Neutrophil (primary cell): Measurements from ENCODE around the gene CDH8.

Source experiments
- H3K27ac ChIP-seq: fragments of 200-600 bp; sonication (generic); 2 replicates; pipeline ENCODE4 v1.5.1; 2016; ENCODE audit warnings: mild to moderate bottlenecking, moderate library complexity
- H3K27me3 ChIP-seq: fragments of 200-600 bp; sonication (generic); 2 replicates; pipeline ENCODE4 v1.6.0; 2016; ENCODE audit warnings: mild to moderate bottlenecking
- H3K36me3 ChIP-seq: fragments of 200-600 bp; sonication (generic); 2 replicates; pipeline ENCODE4 v1.5.1; 2017
- H3K4me1 ChIP-seq, 2 experiments: fragments of 200-600 bp in 1 of 2; sonication (generic) in 1 of 2; 1 replicate in 1 of 2; 2 replicates in 1 of 2; pipeline versions ENCODE4 v1.5.1 to v1.6.1; 2013 to 2016; ENCODE audit warnings: low read depth in 1 of 2, low read length in 1 of 2, mild to moderate bottlenecking in 1 of 2, moderate library complexity in 1 of 2; ENCODE audit not compliant: control insufficient read depth in 1 of 2, insufficient read depth in 1 of 2
- H3K4me3 ChIP-seq, 2 experiments: fragments of 200-600 bp in 1 of 2; sonication (generic) in 1 of 2; 1 replicate in 1 of 2; 2 replicates in 1 of 2; pipeline ENCODE4 v1.5.1; 2013 to 2016; ENCODE audit warnings: low read depth in 1 of 2, low read length in 1 of 2, mild to moderate bottlenecking in 1 of 2, moderate library complexity in 1 of 2
- H3K9me3 ChIP-seq: fragments of 200-600 bp; sonication (generic); 2 replicates; pipeline ENCODE4 v1.5.1; 2016
- CTCF ChIP-seq: fragments of 200-600 bp; sonication (generic); IDR thresholded peaks from 2 replicates; pipeline ENCODE4 v1.5.1; 2016; ENCODE audit warnings: antibody characterized with exemption

Gene CDH8

GRCh38 chr16:61987474-61988012 is 48.7 kb downstream of the CDH8 start:
- Histone ChIP-seq H3K27ac (no peak overlapping the region), H3K27me3 (no peaks in the 10 kb centered on the region), H3K9me3 (no peaks in the 10 kb centered on the region), H3K4me1 (no peaks in the 10 kb centered on the region), H3K4me3 (no peak overlapping the region), H3K36me3 (no peaks in the 10 kb centered on the region)
- TF ChIP-seq CTCF: no peak

GRCh38 chr16:61969077-61969382 is 67.2 kb downstream of the CDH8 start:
- H3K27ac ChIP-seq: no peak overlapping the region
- H3K4me3 ChIP-seq: no peak overlapping the region
- no peak for TF ChIP-seq CTCF
- H3K9me3 ChIP-seq: no peaks in the 10 kb centered on the region
- no peaks in the 10 kb centered on the region for H3K27me3 ChIP-seq
- no peaks in the 10 kb centered on the region for H3K36me3 ChIP-seq
- H3K4me1 ChIP-seq: no peaks in the 10 kb centered on the region

GRCh38 chr16:61968242-61969076 is 67.8 kb downstream of the CDH8 start:
- Histone ChIP-seq H3K36me3 (no peaks in the 10 kb centered on the region), H3K9me3 (no peaks in the 10 kb centered on the region), H3K27ac (no peak overlapping the region), H3K4me3 (no peak overlapping the region), H3K27me3 (no peaks in the 10 kb centered on the region), H3K4me1 (no peaks in the 10 kb centered on the region)
- no peak for TF ChIP-seq CTCF

GRCh38 chr16:61957075-61957855 is 79.0 kb downstream of the CDH8 start:
- Histone ChIP-seq H3K27ac (no peak overlapping the region), H3K27me3 (no peaks in the 10 kb centered on the region), H3K9me3 (no peaks in the 10 kb centered on the region), H3K4me3 (no peak overlapping the region), H3K36me3 (no peaks in the 10 kb centered on the region), H3K4me1 (no peaks in the 10 kb centered on the region)
- no peak for TF ChIP-seq CTCF

- no peaks in the 10 kb centered on the region for H3K36me3 ChIP-seq
- H3K4me1 ChIP-seq: no peaks in the 10 kb centered on the region
- TF ChIP-seq CTCF: no peak
- H3K9me3 ChIP-seq: no peaks in the 10 kb centered on the region
- no peak overlapping the region for H3K27ac ChIP-seq
- no peak overlapping the region for H3K4me3 ChIP-seq
- H3K27me3 ChIP-seq: no peaks in the 10 kb centered on the region
Measured at GRCh38 chr16:61952841-61953240, 83.4 kb downstream of the CDH8 start.
